ENCODE data around the gene RHOU.

Gene RHOU

GRCh38 chr1:228794173-228794572 lies 58.9 kb downstream of the RHOU start:
- POLR2A ChIA-PET (ENCODE audit: low non-redundant PET): interaction anchor here (0.7 kb wide), 1 partner anchor 11 kb away, joined by 3 read pairs; no protein-coding TSS in a partner anchor
- CTCF ChIA-PET: no interaction called here
- no peak for TF ChIP-seq CTCF (conservative IDR thresholded peaks at IDR 0.05; ENCODE audit: low read depth)
- DNase-seq (ENCODE audit: low spot score): no peak
- H3K27ac ChIP-seq: no peak overlapping the region

DNA sequence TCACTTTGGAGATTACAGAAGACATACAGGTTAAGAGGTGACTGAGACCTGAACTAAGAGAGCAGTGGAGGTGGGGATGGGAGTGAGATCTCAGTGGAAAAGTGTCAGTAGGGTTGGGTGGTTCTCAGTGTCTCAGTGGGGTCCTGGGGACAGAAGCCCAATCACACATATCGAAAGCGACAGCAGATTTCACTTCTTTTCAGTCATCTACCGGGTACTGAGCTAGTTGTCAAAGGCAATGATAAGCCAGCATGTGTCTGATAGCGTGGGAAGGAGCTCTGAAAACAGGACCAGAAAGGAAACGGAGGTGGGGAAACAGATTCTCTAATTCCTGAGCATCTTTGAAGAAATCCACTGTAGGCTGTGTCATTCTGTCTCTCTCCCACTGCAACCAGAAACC lies 59.5 kb downstream of the RHOU start:
- POLR2A ChIA-PET (ENCODE audit: low non-redundant PET): interaction anchor here (0.7 kb wide), 1 partner anchor 12 kb away, joined by 3 read pairs; no protein-coding TSS in a partner anchor

GRCh38 chr1:228795596-228795995 lies 60.3 kb downstream of the RHOU start:
- ChIA-PET POLR2A (ENCODE audit: low non-redundant PET) (no interaction called here), CTCF (no interaction called here)
- DNase-seq (ENCODE audit: low spot score): no peak
- H3K27ac ChIP-seq: no peak overlapping the region
- no peak for TF ChIP-seq CTCF (conservative IDR thresholded peaks at IDR 0.05; ENCODE audit: low read depth)

More for the DNA sequence above, 59.5 kb downstream of the RHOU start:
- CTCF ChIA-PET: no interaction called here
- DNase-seq (ENCODE audit: low spot score): no peak
- TF ChIP-seq CTCF (conservative IDR thresholded peaks at IDR 0.05; ENCODE audit: low read depth): no peak
- H3K27ac ChIP-seq: no peak overlapping the region
